GM21619 (cell line): ENCODE measurements around the gene ADCK2.
"Not testable (repeated sequence)": the region's sequence is repeated elsewhere in the genome, so short reads cannot be mapped to it uniquely, and the experiment has no call there.

Experiments
- ATAC-seq: cut with Tn5 transposase; IDR thresholded peaks from one replicate; pipeline ENCODE4 v1.9.1; 2021; ENCODE audit not compliant: unreplicated experiment

ADCK2 gene, protein sequence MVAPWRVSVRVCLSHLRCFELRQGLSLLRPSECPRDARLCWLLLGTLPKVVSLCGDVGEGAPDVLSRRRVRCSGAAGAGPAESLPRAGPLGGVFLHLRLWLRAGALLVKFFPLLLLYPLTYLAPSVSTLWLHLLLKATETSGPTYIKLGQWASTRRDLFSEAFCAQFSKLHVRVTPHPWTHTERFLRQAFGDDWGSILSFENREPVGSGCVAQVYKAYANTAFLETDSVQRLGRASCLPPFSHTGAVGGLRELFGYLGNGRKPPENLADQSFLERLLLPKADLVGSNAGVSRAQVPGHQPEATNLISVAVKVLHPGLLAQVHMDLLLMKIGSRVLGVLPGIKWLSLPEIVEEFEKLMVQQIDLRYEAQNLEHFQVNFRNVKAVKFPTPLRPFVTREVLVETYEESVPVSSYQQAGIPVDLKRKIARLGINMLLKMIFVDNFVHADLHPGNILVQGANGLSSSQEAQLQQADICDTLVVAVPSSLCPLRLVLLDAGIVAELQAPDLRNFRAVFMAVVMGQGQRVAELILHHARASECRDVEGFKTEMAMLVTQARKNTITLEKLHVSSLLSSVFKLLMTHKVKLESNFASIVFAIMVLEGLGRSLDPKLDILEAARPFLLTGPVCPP

DNA sequence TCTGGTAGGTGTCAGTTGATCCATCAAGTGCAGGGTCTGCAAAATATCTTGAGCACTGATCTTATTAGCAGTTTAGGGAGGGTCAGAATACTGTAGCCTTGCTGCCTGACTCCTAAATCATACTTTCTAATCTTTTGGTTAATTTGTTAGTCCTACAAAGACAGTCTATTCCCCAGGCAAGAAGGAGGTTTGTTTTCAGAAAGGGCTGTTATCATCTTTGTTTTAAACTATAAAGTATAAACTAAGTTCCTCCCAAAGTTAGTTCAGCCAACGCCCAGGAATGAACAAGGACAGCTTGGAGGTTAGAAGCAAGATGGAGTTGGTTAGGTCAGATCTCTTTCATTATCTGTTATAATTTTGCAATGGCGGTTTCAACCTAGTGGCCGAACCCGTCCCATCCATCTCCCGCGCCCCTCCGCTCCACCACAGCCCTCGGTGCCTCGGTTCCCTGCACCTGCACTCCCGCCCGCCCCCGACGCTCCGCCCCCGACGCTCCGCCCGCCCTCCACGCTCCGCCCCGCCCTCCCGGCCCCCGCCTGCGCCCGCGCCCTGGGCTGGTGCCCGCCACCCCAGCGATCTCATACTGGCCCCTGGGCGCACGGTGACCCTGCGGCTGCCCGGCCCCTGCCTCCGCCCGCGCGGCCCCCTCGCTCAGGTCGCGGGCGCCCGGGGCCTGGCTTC, at the start of gene ADCK2:
TSS of gene ADCK2 (plus strand) at position 564 of the 681 bp plus-strand sequence. CDS start 386 bp downstream, outside the sequence.
- peak; percentile 47 for ATAC-seq

DNA sequence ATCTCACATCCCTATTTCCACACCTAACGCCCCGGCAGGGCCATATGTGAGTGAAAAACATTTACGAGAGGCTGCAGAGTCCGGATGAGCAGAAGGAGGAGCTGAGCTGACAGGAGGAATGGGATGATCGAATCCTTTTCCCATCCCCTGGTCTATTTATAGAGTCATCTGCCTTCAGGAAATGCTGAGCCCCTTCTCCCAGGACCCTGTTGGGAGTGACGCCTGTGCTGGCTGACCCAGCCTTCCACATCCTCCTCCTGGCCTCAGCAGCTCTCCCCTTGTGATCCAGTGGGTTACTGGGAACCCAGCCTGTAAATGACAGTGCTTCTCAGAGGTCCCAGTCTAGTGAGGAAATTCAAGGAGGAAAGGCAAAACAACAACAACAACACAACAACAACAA, 48.8 kb upstream of the ADCK2 start:
- no peak for ATAC-seq

DNA sequence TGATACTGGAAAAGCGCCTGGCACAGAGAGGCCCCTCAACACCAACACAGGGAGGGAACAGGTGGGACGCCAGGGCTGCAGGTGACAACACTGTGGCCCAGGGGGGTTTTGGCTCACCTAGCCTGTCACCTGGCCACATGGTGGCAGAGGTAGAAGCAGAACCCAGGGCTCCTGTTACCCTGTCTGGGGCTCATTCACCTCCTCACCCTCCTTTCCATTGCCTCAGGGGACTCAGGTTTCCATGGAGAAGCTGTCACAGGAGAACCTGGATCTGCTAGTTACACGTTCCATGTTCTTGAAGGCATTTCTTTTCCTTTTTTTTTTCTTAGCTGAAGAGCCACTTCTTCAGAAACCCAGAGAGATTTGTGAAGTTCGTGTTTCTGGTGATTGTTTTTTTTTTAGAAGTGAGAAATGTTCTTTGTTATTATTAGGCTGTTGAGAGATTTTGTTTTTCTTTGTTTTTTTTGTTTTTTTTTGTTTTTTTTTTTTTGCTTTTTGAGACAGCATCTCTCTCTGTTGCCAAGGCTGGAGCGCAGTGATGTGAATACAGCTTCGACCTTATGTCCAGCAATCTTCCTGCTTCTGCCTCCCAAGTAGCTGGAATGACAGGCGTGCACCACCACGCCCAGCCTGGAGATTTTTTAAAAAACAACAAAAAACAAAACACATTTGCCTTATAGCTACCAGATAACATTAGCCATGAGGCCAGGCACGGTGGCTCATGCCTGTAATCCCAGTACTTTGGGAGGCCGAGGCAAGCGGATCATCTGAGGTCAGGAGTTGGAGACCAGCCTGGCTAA, 48.2 kb upstream of the ADCK2 start:
- ATAC-seq = no peak

DNA sequence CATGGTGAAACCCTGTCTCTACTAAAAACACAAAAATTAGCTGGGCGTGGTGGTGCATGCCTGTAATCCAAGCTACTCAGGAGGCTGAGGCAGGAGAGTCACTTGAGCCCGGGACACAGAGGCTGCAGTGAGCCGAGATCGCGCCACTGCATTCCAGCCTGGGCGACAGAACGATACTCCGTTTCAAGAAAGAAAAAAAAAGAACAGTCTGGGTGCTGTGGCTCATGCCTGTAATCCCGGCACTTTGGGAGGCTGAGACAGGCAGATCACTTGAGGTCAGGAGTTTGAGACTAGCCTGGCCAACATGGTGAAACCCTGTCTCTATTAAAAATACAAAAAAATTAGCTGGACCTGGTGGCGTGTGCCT, 47.6 kb upstream of the ADCK2 start:
- ATAC-seq = not testable (repeated sequence)

DNA sequence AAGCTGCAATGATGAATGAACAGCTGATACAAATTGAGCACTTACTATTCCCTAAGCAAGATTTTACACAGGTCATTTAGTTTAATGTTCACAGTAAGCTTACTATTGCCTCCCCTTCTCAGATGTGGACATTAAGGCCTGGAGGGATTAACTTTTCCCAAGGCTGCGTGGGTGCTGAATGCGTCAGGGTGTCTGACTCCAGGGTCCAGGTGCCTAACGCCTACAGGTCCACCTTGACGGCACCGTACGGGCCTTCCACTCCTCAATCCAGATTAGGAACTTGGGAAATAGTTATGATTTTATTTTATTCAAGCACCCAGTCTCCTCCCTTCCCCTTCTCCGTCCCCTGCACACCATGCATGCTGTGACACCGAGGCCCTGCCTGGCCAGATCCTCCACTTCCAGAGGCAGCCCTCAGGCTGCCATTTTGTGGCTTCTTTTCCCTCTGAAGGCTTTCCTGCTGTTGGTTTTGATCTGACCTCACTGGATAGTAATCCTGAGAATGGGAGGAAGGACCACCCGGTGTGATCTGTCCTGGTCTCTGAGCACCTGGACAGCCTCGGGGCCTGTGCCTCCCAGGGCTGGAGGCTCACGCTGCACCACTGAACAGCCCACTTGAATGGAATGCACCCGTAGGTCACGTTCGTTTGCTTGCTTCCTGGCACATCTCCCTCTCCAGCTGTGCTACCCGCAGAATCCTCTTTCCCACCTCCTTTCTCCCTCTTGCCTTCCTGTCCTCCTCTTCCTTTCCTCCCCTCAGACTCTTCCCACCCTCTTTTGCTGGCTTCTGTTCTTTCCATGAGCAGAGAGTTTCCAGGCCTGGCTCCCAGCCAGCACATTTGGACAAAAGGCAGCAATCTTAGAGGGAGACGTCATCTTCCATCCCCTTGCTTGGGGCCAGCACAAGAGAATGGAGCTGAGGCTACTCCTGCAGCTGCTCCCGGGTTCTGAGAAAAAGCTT, 46.6 kb upstream of the ADCK2 start:
- no peak for ATAC-seq

DNA sequence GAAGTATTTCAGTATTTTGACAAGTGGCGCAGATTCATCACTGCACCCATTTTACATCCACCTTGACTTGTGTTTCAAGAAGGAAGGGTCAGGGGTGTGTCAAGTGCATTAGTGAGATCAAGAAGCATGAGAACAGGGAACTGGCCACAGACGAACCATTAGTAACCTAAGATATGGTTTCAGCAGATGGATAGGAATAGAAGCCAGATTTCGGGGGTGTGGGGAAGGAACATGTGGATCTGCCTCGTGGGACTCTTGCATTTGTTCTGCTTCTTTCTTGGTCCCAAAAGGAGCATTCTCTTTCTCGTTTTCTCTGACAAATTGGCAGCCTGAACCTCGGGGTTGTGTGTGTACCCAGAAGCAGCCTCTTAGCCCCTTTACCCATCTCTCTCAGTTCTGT, 41.7 kb upstream of the ADCK2 start:
- ATAC-seq = no peak

DNA sequence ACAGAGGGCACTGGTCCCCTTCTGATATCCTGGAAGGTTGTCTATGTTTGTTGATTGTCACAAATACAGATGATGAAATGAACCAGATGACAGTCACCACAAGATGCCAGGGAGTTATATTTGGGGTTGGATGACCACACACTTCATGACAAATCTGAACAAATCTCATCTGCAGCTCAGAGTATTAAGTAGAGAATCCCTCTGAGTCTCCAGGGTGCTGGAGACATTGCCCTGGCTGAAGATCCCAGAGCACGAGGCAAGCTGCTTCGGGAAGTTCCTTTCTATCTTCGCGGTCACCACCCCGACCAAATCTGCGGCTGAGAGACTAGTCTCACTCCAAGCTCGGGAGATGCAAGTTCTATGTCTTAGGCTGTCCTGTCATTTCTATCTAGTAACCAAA, 41.1 kb upstream of the ADCK2 start:
- ATAC-seq = no peak

DNA sequence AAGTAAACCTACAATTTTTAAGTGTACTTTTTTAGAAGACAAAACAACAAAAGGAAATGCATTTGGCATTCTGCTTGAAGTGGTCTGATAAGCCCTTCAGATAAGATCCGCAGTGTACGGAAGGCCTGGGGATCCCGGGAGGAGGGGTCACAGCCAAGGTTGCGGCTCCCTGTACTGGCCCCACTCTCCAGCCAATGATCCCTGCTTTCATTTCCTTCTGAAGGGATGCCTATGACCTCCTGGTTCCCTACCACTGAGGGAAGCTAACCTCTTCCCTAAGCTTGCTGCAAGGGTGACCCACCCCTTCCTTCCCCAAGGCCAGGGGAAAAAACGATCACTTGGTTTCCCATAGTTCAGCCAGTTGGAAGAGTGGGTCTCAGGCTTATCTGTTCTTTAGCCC, 37.4 kb upstream of the ADCK2 start:
- ATAC-seq = no peak

DNA sequence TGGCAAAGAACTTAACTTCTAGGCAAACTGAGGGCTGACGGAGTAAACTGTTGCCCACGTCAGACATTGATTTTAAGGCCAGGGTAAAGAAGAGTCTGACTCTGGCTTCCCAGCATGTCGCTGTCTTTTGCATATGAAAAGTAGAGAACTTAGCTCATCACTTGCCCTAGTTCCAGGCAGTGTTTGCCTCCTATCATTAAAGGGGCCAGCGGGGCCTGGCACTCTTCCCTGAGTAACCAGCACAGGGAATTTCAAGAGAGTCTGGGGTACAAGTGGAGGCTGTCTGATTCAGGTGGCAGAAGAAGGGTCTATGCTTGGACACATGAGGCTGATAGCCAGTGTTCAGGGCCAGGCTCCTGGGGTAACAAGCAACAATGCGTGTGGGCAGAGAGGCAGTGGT, 36.9 kb upstream of the ADCK2 start:
- no peak for ATAC-seq

DNA sequence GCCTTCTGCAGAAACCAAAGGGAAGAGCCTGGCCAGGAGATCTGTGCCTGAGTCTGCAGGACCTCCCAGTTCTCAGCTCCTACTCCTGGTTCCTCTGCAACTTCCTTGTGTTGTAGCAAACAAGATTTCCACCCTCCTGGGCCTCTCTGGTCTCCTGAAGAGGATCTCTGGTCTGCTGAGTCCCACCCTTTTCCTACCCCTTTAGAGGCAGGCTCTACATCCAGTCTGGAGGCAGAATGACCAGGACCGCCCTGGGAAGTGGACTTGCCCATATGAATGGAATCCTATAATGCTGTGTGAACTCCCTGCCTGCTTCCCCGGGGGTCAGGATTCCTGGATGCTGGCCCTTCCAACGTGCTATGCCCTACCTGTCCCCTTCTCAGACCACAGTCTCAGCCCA, 35.3 kb upstream of the ADCK2 start:
- no peak for ATAC-seq

DNA sequence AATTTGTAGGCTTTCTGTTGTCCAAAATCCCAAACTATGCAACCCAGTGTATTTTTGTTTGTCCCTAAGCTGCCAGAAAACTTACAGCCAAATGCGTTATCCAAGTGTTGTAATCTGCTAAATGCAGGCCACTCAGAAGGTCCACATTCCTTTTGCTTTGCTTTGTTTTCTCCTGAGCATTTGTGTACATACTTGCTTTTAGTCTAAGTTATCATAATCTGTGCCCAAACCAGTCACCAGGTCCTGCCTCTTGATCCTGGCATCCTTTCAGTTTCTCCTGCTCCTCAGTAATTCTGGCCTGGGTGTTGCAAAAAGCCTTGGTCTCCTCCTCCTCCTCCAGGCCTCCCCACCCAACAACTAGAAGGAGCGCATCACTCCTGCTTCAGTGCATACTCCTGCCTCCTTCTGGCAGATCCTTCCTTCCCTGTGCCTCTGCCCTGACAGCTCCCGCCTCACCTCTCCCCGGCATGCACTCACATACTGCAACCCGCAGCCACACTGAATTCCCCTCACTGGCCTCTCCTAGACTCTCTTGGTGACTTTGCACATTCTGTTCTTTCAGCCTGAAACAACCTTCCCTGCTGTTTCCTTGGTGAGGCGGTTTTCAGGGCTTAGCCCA, 34.5 kb upstream of the ADCK2 start:
- no peak for ATAC-seq

DNA sequence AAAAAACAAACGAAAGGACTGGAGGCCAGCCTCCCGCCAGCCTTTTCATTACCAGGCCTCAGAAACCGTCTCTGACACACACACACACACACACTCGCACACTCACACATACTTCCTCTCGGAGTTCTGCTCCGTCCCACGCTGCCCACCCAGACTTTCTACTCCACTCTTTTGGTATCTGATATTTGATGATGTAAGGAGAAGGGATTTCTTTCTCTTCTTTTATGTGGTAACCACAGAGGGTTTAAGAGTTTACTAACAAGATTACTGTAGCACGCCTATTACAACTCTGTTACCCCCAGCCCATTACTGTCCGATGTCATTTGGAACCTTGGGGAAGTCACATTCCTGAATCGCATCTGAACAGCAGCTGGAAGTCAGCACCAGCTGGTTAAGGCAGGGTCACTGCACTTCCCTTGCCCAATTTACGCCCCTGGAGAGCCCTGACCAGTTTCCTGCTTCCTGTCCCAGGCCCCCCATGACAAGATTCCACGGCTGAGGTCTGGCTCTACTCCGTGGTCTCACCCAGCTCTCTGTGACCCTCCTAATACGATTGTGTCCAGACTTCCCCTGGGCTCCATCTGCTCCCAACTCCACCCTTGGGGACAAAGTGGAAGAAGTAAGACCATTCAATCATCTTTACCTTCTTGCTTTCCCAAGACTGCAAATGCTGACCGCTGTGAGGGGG, 33.2 kb upstream of the ADCK2 start:
- ATAC-seq = no peak

DNA sequence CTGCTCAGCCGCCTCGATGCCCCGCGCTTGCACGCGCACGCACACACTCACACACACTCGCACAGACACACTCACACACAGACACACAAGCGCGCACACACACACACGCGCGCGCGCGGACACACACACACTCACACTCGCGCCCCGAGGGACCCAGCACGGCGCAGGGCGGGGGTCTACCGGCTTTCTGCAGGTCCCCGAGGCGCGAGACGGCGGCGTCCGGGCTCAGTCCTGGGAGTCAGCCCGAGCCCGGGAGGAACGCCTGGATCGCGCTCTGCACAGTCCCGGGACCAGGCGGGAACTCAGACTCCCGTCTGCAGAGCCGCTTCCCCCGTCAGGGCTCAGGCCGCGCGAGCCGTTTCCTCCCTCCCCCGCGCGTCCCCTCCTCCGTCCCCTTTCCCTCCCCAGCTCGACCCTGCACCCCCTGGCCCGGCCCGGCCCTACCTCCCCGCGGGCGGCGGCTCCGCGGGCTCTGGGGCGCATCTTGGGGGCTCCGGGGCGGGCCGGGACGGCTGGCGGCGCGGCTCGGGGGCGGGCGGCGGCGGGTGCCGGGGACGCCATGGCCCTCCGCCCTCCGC, 32.6 kb upstream of the ADCK2 start:
- no peak for ATAC-seq

DNA sequence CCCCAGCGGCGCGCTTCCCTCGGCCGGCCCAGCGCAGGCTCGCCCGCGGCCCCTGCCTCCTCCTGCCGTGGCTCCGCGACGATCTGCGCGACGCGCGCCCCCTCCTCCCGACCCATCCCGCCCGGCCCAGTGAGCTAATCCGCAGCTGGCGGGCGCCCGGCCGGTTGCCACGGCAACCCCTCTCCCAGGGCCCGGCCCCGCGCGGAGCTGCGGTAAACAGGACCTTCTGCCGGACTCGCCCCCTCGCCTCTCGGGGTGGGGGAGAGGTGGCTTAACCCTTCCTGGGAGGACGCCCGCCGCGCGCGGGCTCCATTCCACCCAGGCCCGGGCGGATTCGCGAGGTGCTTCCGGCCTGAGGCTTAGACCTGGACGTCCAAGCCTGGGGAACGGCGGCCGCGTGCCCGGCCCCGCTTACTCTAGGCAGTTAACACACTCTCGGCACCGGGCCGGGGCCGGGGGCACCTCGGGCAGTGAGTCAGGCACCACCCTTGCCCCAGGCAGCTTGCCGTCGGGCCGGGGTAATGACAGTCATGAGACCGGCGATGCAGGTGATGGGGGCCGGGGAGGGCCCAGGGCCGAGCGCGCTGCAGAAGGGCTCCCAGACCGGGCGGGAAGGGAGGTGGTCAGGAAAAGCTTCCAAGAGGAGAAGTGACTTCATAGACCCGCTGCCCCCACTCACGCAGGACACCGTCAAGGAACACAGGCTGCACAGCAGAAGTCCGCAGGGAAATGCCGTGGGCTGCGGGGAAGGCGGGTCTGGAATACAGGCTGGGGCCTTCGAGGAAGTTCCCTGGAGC, 31.8 kb upstream of the ADCK2 start, which contains the start of gene DENND2A:
TSS of gene DENND2A (minus strand) at position 87 of the 797 bp plus-strand sequence. CDS start 38,416 bp downstream, outside the sequence.
- ATAC-seq = no peak

DNA sequence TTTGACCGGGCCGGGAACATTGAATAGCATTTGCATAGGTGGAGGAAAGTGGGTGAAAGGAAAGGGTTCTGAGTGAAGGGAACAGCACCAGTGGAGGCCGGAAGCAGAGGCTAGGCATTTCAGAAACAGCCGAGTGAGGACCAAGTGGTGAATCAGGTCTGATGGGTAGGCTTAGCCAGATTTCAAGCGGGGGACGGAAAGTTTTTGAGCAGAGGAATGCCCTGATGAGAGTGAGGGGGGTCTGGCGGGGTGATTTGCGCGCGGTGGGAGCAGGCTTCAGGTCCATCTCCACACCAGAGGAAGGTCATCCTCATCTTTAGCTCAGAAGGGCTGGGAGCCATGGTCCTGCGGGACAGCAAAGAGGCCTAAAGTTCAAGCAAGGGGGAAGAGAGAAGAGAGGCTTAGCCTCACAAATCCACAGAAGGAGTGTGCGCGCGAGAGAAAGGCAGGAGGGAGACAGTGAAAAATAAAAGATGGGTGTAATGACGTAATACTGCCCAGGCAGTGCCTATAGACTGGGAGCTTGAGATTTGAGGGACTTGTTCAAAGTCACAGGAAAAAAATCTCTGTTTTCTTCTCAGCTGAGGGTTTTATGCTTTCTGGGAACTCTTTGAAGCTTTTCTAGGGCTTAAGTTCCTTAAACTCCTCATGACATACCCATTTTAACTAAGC, 31.1 kb upstream of the ADCK2 start:
- ATAC-seq = no peak

DNA sequence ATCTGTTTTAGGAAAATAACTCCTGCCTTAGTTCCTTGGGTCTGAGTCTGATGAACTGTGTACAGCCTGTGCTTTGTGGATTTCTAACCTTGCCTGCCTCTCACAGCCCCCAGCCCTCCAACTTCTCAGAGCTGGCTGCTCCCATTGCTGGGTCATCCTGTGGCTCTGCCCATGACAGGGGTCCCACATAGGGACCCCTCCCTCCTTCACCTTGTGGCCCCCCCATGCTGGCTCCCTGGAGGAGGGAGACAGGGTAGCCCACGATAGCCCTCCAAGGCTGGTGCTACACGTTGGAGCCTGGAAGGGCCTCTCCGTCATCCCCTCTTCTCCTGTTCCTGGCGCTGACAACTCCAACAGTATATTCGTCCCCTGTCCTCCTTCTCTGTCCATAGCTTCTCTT, 29.3 kb upstream of the ADCK2 start:
- no peak for ATAC-seq

DNA sequence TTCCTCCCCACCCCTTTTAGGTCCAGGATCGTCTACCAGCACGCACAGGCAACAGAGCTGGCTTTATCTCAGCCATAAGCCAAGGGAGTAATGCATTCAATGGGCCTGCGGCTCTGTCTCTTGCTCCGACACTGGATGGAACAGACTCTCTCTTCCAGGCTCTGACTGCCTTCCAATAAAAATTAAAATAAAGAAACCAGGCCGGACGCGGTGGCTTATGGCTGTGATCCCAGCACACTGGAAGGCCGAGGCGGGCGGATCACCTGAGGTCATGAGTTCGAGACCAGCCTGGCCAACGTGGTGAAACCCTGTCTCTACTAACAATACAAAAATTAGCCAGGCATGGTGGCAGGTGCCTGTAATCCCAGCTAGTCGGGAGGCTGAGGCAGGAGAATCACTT, 28.0 kb upstream of the ADCK2 start:
- ATAC-seq = not testable (repeated sequence)
